ENCODE measurements around the gene SLC22A2.
A peak's percentile ranks its signal among the peaks of the same experiment; 100 is the strongest.
"Not testable (repeated sequence)": the region's sequence is repeated elsewhere in the genome, so short reads cannot be mapped to it uniquely, and the experiment has no call there.

The SLC22A2 gene

GRCh38 chr6:160240691-160241084 lies 17.9 kb downstream of the SLC22A2 start:
- no peak for DNase-seq

GRCh38 chr6:160239929-160240690 lies 18.5 kb downstream of the SLC22A2 start:
- no peak for DNase-seq

- no peak for DNase-seq
Measured at GRCh38 chr6:160238761-160239751, 19.6 kb downstream of the SLC22A2 start.

GRCh38 chr6:160238278-160238711 lies 20.3 kb downstream of the SLC22A2 start:
- no peak for DNase-seq

- not testable (repeated sequence) for DNase-seq
Measured at GRCh38 chr6:160237597-160238275, 20.9 kb downstream of the SLC22A2 start.

GRCh38 chr6:160236235-160236872 lies 22.3 kb downstream of the SLC22A2 start:
- DNase-seq: not testable (repeated sequence)

- DNase-seq: not testable (repeated sequence)
Measured at GRCh38 chr6:160233950-160234640, 24.5 kb downstream of the SLC22A2 start.

GRCh38 chr6:160227769-160228161 lies 30.9 kb downstream of the SLC22A2 start:
- no peak for DNase-seq

- DNase-seq: no peak
Measured at GRCh38 chr6:160227038-160227768, 31.4 kb downstream of the SLC22A2 start.

GRCh38 chr6:160226118-160226591 lies 32.5 kb downstream of the SLC22A2 start:
- peak in 1 of 2 donors; percentile 10 for DNase-seq

- no peak for DNase-seq
Measured at GRCh38 chr6:160224639-160225237, 33.9 kb downstream of the SLC22A2 start.

- no peak for DNase-seq
Measured at GRCh38 chr6:160222491-160222890, 36.1 kb downstream of the SLC22A2 start.

GRCh38 chr6:160221918-160222317 lies 36.7 kb downstream of the SLC22A2 start:
- DNase-seq: no peak

GRCh38 chr6:160221423-160221822 lies 37.2 kb downstream of the SLC22A2 start:
- no peak for DNase-seq

- no peak for DNase-seq
Measured at GRCh38 chr6:160218810-160219209, 39.8 kb downstream of the SLC22A2 start.

GRCh38 chr6:160217863-160218262 lies 40.8 kb downstream of the SLC22A2 start:
- DNase-seq: no peak

- DNase-seq: no peak
Measured at GRCh38 chr6:160217073-160217472, 41.5 kb downstream of the SLC22A2 start.

- DNase-seq: no peak
Measured at GRCh38 chr6:160215232-160215631, 43.4 kb downstream of the SLC22A2 start.

- DNase-seq: no peak
Measured at GRCh38 chr6:160207618-160208017, 51.0 kb downstream of the SLC22A2 start.

GRCh38 chr6:160204710-160205109 lies 53.9 kb downstream of the SLC22A2 start:
- no peak for DNase-seq

GRCh38 chr6:160203953-160204352 lies 54.7 kb downstream of the SLC22A2 start:
- no peak for DNase-seq
